HepG2 (cell line): Measurements from ENCODE around the gene ABCC3. TPM values are rescaled to one million over a fixed set of nuclear protein-coding genes. Genes with fewer than 3 reads are reported as not detected.

ENCODE experiments used
- DPF2 ChIP-seq: sonication (generic); formaldehyde crosslinking; IDR thresholded peaks from 2 replicates; pipeline ENCODE4 v1.4.0; 2020; ENCODE audit warnings: mild to moderate bottlenecking, low read depth, missing genetic modification reagents, borderline replicate concordance
- ETV6 ChIP-seq: sonication (generic); formaldehyde crosslinking; conservative IDR thresholded peaks from 2 replicates; pipeline ENCODE4 v1.4.0; 2020; ENCODE audit warnings: missing genetic modification reagents
- LBX2 ChIP-seq: sonication (generic); formaldehyde crosslinking; IDR thresholded peaks from 2 replicates; pipeline ENCODE4 v1.5.0; 2020; ENCODE audit warnings: missing genetic modification reagents, mild to moderate bottlenecking, borderline replicate concordance
- ZBTB3 ChIP-seq: sonication (generic); formaldehyde crosslinking; IDR thresholded peaks from 2 replicates; pipeline ENCODE4 v1.4.0; 2020; ENCODE audit warnings: low read depth, mild to moderate bottlenecking, moderate library complexity, missing genetic modification reagents, borderline replicate concordance
- ZHX2 ChIP-seq, 2 experiments: sonication (generic) in 1 of 2; formaldehyde crosslinking in 1 of 2; IDR thresholded peaks; 2 replicates each; pipeline versions ENCODE4 v1.6.1 to v1.9.0; 2014 to 2022; ENCODE audit warnings: antibody characterized with exemption in 1 of 2, borderline replicate concordance in 1 of 2, inconsistent platforms in 1 of 2, low read depth in 1 of 2, missing genetic modification reagents in 1 of 2
- ZNF260 ChIP-seq: sonication (generic); formaldehyde crosslinking; IDR thresholded peaks from 2 replicates; pipeline ENCODE4 v1.4.0; 2020; ENCODE audit warnings: missing genetic modification reagents, low read depth, mild to moderate bottlenecking, borderline replicate concordance
- ZNF318 ChIP-seq: sonication (generic); formaldehyde crosslinking; IDR thresholded peaks from 2 replicates; pipeline ENCODE4 v1.4.0; 2020; ENCODE audit warnings: mild to moderate bottlenecking, missing genetic modification reagents
- ZNF574 ChIP-seq: sonication (generic); formaldehyde crosslinking; IDR thresholded peaks from 2 replicates; pipeline ENCODE4 v1.4.0; 2020; ENCODE audit warnings: missing genetic modification reagents
- ZNF772 ChIP-seq: sonication (generic); formaldehyde crosslinking; IDR thresholded peaks from 2 replicates; pipeline ENCODE4 v1.5.0; 2020; ENCODE audit warnings: mild to moderate bottlenecking, missing genetic modification reagents
- polyA plus RNA-seq, 8 experiments: library from polyadenylated mRNA; depleted of rRNA in 3 of 8; stranded (reverse) in 7 of 8; unstranded in 1 of 8; fragments of >200 nt; fragmentation: Illumina TruSeq in 4 of 8; extraction: Trizol in 4 of 8; gene quantifications; 2 replicates each; pipeline versions ENCODE4 v1.2.1 to v1.2.3, GENCODE V29; 2011 to 2016; ENCODE audit warnings: low read depth in 4 of 8, missing spikeins in 1 of 8, mixed read lengths in 1 of 8; ENCODE audit not compliant: insufficient read depth in 1 of 8
- total RNA-seq, 5 experiments: library from RNA; depleted of rRNA; stranded (reverse); fragments of >200 nt; fragmentation: Illumina TruSeq; extraction: Trizol; gene quantifications; 2 replicates each; pipeline ENCODE4 v1.2.3, GENCODE V29; 2016; ENCODE audit warnings: low read depth in 1 of 5

The ABCC3 gene
- total and polyA plus RNA-seq, 2 of the 13 experiments (the other 11 are each of a cell fraction or from before 2014, with no cell fraction given): 25.2 to 50.7 TPM

GRCh38 chr17:50661795-50662391 lies 27.2 kb downstream of the ABCC3 start (continued):
- no peak for TF ChIP-seq ZNF318 (CRISPR knock-in tag)
- 0 out of 2 replicates have a peak, but pooled peaks have one; percentile 37 for TF ChIP-seq ZHX2 (IDR thresholded peaks at IDR 0.05; ENCODE audit: low read depth)
- TF ChIP-seq ZHX2 (CRISPR knock-in tag; IDR thresholded peaks at IDR 0.05; ENCODE audit: borderline replicate concordance): no peak
- no peak for TF ChIP-seq LBX2 (CRISPR knock-in tag)
- peak; percentile 58; the same call in 1 of the 2 replicates for TF ChIP-seq ZNF574 (CRISPR knock-in tag)
- no peak for TF ChIP-seq ZNF260
- TF ChIP-seq ZNF772 (CRISPR knock-in tag): no peak
- peak; percentile 50; the same call in 1 of the 2 replicates for TF ChIP-seq DPF2 (CRISPR knock-in tag)
- 0 out of 2 replicates have a peak, but pooled peaks have one; percentile 22 for TF ChIP-seq ETV6
- TF ChIP-seq ZBTB3 (CRISPR knock-in tag): peak; percentile 27; the same call in 1 of the 2 replicates
